ENCODE measurements around the gene TLE4.

The TLE4 gene

DNA sequence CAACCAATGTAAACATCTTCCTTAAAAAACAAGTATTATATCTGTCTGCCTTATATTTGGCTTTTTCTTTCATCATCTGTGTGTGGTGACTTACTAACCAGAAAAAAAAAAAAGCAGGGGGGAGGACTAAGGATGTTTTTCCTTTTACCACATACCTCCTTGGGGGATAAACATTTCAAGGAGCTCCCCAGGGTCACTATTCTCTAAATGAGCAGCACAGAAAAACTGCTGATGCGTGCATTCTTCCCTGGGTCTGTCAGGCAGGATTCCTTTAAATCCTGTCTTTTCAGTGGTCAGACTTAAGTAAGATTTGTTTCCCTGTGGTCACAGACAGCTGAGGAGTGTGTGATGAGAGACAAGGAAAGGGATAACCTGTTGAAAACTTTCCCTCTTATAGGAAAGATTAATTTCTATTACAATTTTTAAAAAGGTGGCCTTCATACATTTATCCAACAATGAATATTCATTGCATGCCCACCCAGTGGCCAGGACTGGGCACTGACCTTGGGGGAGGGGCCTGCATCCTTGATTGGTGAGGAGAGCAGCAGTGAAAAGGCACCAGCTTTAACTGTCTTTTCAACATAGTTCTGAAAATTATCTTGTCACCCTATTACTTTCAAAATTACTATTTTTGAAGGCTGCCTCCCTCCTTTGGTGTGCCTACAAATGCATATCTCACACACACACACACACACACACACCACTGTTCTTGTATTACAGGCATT is 123.1 kb downstream of the TLE4 start:
- DNase-seq: no peak

GRCh38 chr9:79695531-79696175 is 123.9 kb downstream of the TLE4 start:
- DNase-seq: no peak

DNA sequence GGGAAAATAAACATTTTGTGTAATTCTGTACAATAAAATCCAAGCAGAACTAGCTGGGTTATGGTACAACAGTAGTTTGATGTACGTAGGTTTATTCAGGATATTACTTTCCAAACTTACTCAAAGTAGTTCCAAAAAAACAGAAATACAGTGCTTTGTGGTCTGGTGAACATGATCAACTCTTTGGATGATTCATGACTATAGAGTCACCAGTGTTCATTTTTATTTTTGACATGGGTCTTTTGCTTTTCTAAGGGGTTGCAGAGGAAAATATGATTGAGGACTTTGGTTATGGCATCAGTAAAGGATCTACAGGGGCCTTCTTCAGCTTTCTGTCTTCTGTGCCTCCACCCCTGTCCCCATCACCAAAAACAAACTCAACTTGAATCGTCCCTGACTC is 127.2 kb downstream of the TLE4 start:
- no peak for DNase-seq

DNA sequence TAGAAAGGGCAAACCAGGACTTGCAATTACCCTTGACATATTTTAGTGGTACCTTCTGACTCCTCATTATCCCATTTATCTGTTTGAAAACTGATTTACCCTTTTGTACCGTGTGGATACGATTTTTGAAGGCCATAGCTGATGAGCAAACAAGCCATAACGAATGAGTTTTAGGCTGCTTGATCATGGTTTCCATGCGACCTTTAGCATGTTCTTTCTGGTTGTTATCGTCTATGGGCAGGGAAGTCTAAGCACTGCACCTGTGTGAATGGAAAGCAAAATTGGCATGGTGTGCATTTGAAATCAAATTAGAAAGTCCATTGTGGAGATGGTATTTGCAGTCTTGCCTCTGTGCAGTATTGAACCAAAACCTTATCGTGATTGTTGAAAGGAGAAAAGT is 127.7 kb downstream of the TLE4 start:
- DNase-seq: no peak

- no peak for DNase-seq
Measured at GRCh38 chr9:79700607-79701360, 129.0 kb downstream of the TLE4 start.

GRCh38 chr9:79701651-79702050 is 129.9 kb downstream of the TLE4 start:
- no peak for DNase-seq

DNA sequence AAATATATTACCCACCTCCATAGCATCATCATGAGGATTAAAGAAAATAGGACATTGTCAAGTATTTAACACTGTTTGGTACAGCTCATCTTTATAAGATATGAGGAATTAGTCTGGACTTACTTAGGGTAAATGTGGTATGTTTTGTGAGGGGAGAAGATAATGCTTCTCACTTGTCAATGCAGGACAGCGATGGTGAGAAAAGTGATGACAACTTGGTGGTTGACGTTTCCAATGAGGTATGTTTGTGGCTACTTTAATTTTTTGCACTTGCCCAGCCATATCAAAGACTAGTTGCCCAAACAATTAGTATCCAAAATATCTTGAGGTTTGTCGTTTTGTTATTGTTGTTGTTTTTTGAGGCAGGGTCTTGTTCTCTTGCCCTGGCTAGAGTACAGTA is 133.9 kb downstream of the TLE4 start:
- DNase-seq: no peak

GRCh38 chr9:79706512-79706911 is 134.7 kb downstream of the TLE4 start:
- no peak for DNase-seq

- DNase-seq: no peak
Measured at GRCh38 chr9:79707589-79707988, 135.8 kb downstream of the TLE4 start.

- DNase-seq: no peak
Measured at GRCh38 chr9:79708541-79708940, 136.8 kb downstream of the TLE4 start.

GRCh38 chr9:79709743-79710674 is 138.2 kb downstream of the TLE4 start:
- DNase-seq: no peak

DNA sequence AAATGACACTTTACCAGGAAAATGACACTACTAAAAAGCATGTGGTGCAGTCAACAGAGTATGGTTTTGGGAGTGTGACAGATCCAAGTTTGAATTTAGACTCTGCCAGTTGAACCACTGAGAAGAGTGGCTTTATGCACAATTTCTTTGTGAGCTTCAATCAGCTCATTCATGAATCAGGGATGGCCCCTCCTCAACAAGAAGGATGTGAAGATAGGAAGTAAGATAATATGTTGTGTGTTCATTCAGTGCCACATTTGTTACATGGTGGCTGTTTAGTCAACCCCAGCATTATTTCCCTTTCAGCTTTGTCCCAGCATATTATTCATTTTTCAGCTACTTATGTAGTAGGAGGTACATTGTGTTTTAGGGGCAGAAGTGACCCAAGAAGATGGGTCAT is 140.1 kb downstream of the TLE4 start:
- no peak for DNase-seq

GRCh38 chr9:79719021-79719420 is 147.3 kb downstream of the TLE4 start:
- no peak for DNase-seq

GRCh38 chr9:79719989-79720388 is 148.2 kb downstream of the TLE4 start:
- no peak for DNase-seq

- DNase-seq: no peak
Measured at GRCh38 chr9:79731171-79731890, 159.6 kb downstream of the TLE4 start.

- DNase-seq: no peak
Measured at GRCh38 chr9:79735023-79735779, 163.4 kb downstream of the TLE4 start.

DNA sequence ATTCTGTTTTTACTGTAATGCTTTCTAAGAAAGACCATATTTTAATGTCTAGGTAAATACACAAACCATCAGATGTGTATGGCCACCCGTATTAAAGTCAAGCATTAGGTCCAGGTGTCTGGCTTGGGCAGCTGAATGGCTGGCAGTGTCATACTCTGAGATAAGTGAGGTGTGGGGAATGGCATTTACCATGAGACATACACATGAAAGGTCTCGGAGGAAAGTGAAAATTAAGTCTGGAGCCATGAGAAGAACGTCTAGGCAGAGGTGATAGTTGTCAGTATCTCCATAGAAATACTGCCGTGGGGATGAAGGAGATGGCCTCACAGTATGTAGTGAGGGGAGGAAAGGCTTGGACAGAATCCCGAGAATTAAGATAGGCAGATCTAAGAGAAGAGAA is 164.3 kb downstream of the TLE4 start:
- DNase-seq: no peak

- no peak for DNase-seq
Measured at GRCh38 chr9:79741381-79741780, 169.6 kb downstream of the TLE4 start.

DNA sequence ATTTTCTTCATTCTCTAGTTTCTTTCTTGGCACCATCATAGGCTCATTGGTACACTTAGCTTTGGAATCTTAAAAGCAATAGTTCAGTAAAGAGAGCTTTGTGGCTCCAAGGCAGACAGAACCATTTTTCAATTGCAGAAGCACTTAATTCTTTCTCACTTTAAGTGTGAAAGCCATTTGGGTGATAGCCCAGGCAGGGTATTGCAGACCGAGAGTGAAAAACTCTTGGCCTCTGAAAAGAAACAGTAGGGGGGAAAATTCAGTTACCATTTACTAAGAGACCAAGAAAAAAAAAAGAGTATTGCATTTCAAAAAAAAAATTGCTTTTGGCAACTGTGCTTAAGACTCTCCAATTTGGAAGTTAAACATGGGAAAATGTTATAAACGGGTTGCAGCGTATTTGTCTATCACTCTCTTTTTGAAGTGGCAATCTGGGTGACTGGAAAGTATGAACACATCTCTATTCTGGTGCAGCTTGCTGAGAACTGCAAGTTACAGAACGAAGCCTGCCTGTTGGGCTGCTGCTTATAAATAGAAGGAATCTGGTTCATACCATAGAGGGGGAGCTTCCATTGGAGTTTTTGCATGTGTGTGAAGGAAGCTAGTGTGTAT is 170.5 kb downstream of the TLE4 start:
- DNase-seq: no peak

- no peak for DNase-seq
Measured at GRCh38 chr9:79744521-79744920, 172.8 kb downstream of the TLE4 start.

DNA sequence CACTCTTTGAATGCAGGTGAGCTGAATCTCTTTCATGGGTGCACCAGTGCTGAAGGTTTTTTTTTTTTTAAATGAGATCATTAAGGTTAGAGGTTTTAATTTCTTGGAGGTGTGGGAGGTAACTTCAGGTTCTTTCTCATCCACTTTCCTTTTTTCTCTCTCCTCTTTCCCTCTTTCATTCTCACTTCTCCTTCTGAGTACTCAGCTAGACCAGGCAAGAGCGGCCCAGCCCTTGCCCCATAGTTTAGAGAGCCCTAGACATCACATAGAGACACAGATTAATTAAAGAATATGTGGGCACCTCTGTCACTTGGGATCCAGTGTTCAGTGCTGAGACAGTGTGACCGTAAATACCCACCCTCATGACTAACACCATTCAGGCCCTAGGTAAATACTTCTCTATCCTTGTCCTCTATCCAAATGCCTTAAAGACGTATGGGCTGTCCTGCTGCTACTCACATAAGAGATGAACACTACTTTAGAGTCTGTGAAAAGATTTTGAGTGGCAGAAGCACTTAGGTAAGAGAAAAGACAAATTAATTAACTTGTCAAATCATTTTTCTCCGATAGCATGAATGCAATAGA is 174.1 kb downstream of the TLE4 start:
- DNase-seq: no peak

Measured in activated effector memory CD4-positive, alpha-beta T cell treated with Interleukin-2 at 50 U/mL for 16 hours (primary cell).